HCT116 (cell line): ENCODE measurements around the gene PLEKHO2. TPM values are rescaled to one million over a fixed set of nuclear protein-coding genes. Genes with fewer than 3 reads are reported as not detected.

Experiments used
- ATAC-seq: fragments of 200-7000 bp; cut with Tn5 transposase; 2 replicates; pipeline ENCODE4 v1.9.1; 2020; ENCODE audit warnings: mild to moderate bottlenecking, moderate library complexity
- BruUV-seq: library from RNA; stranded (reverse); fragments of 400-500 nt; replicated peaks from 2 replicates; lab custom pipeline; 2021; lab: Mats Ljungman, UMichigan
- CTCF ChIA-PET: fragments of 300-600 bp; sonication (Branson Sonifier 250); formaldehyde crosslinking; loops from one replicate; lab custom pipeline; 2021; ENCODE audit warnings: antibody characterized with exemption; lab: Charles Lee
- POLR2A ChIA-PET: fragments of 300-600, 350-600 bp; sonication (Branson Sonifier 250); formaldehyde crosslinking; loops from one replicate; lab custom pipeline; 2021; ENCODE audit warnings: antibody characterized with exemption; lab: Charles Lee
- RAD21 ChIA-PET, 2 experiments: fragments of 300-600 bp; sonication (Branson Sonifier 250); formaldehyde crosslinking; loops; one replicate each; lab custom pipeline; 2023; ENCODE audit warnings: low total read pairs in 2 of 2; ENCODE audit not compliant: uncharacterized antibody in 2 of 2, unreplicated experiment in 2 of 2, low non-redundant PET in 1 of 2; lab: Charles Lee
- DNase-seq: peaks from one replicate; pipeline ENCODE4 v3.0.0-alpha.2; 2010; ENCODE audit warnings: low read depth, low spot score
- H2AFZ ChIP-seq: fragments of 200-600 bp; shearing (Covaris generic), sonication (generic); 2 replicates; pipeline ENCODE4 v1.6.1; 2017; ENCODE audit warnings: low read depth, mixed run types, mixed read lengths, antibody characterized with exemption, low read length; ENCODE audit not compliant: poor library complexity, severe bottlenecking
- H3K27ac ChIP-seq: 2 replicates; pipeline ENCODE4 v1.5.1; 2012; ENCODE audit warnings: low read depth, low read length
- H3K27me3 ChIP-seq: fragments of 200-600 bp; sonication (generic); 2 replicates; pipeline ENCODE4 v1.6.1; 2016; ENCODE audit warnings: mixed run types, low read length, mixed read lengths; ENCODE audit not compliant: insufficient read depth
- H3K36me3 ChIP-seq, 2 experiments: fragments of 200-500 bp in 1 of 2; fragments of 200-600 bp in 1 of 2; sonication (Bioruptor generic) in 1 of 2; sonication (generic) in 1 of 2; 2 replicates each; pipeline versions ENCODE4 v1.5.1 to v1.6.1; 2014 to 2016; ENCODE audit warnings: low read length in 2 of 2, inconsistent platforms in 1 of 2, mixed read lengths in 1 of 2, mixed run types in 1 of 2; ENCODE audit not compliant: insufficient read depth in 2 of 2, control insufficient read depth in 1 of 2
- H3K4me1 ChIP-seq, 2 experiments: fragments of 200-600 bp in 1 of 2; sonication (generic) in 1 of 2; 2 replicates each; pipeline versions ENCODE4 v1.5.1 to v1.6.1; 2012 to 2017; ENCODE audit warnings: low read length in 2 of 2, inconsistent platforms in 1 of 2, mild to moderate bottlenecking in 1 of 2, mixed read lengths in 1 of 2, mixed run types in 1 of 2, moderate library complexity in 1 of 2; ENCODE audit not compliant: insufficient read depth in 2 of 2, control insufficient read depth in 1 of 2
- H3K4me2 ChIP-seq: fragments of 200-600 bp; sonication (generic); 2 replicates; pipeline ENCODE4 v1.6.1; 2017; ENCODE audit warnings: mixed run types, low read length, mixed read lengths
- H3K4me3 ChIP-seq, 2 experiments: fragments of 200-600 bp in 1 of 2; sonication (generic) in 1 of 2; replicated peaks in 1 of 2; 2 replicates each; pipeline ENCODE4 v1.5.1; 2011 to 2016; ENCODE audit warnings: low read length in 2 of 2, control low read depth in 1 of 2, low read depth in 1 of 2, mild to moderate bottlenecking in 1 of 2, mixed read lengths in 1 of 2, mixed run types in 1 of 2
- H3K79me2 ChIP-seq: fragments of 200-600 bp; sonication (generic); 2 replicates; pipeline ENCODE4 v1.6.1; 2017; ENCODE audit warnings: mild to moderate bottlenecking, mixed run types, low read length, moderate library complexity, mixed read lengths; ENCODE audit not compliant: insufficient read depth
- H3K9ac ChIP-seq: fragments of 200-600 bp; sonication (generic); 2 replicates; pipeline ENCODE4 v1.6.1; 2016; ENCODE audit warnings: low read length, mixed read lengths
- H3K9me2 ChIP-seq: fragments of 200-600 bp; sonication (generic), shearing (Covaris generic); 2 replicates; pipeline ENCODE4 v1.6.1; 2017; ENCODE audit warnings: mixed run types, mild to moderate bottlenecking, moderate library complexity; ENCODE audit not compliant: insufficient read depth
- H3K9me3 ChIP-seq, 2 experiments: fragments of 200-500 bp in 1 of 2; fragments of 200-600 bp in 1 of 2; sonication (Bioruptor generic) in 1 of 2; sonication (generic) in 1 of 2; 2 replicates each; pipeline ENCODE4 v1.6.1; 2014 to 2017; ENCODE audit warnings: low read length in 2 of 2, mixed read lengths in 2 of 2, inconsistent platforms in 1 of 2, low read depth in 1 of 2, mild to moderate bottlenecking in 1 of 2, mixed run types in 1 of 2, moderate library complexity in 1 of 2; ENCODE audit not compliant: control insufficient read depth in 1 of 2, insufficient read depth in 1 of 2
- H4K20me1 ChIP-seq: fragments of 200-600 bp; sonication (generic), shearing (Covaris generic); 2 replicates; pipeline ENCODE4 v1.6.1; 2017; ENCODE audit warnings: mixed run types, mild to moderate bottlenecking, moderate library complexity; ENCODE audit not compliant: insufficient read depth
- CBX3 ChIP-seq: IDR thresholded peaks from 2 replicates; pipeline ENCODE4 v1.6.1; 2012; ENCODE audit warnings: low read depth
- CEBPB ChIP-seq: IDR thresholded peaks from 2 replicates; pipeline ENCODE4 v1.6.1; 2012; ENCODE audit warnings: low read depth
- EGR1 ChIP-seq: IDR thresholded peaks from 2 replicates; pipeline ENCODE4 v1.6.1; 2012; ENCODE audit warnings: low read depth
- ELF1 ChIP-seq: IDR thresholded peaks from 2 replicates; pipeline ENCODE4 v1.6.1; 2012; ENCODE audit warnings: low read depth, borderline replicate concordance
- POLR2AphosphoS5 ChIP-seq: IDR thresholded peaks from 2 replicates; pipeline ENCODE4 v1.6.1; 2011; ENCODE audit warnings: mild to moderate bottlenecking, low read depth, low read length, moderate library complexity
- RAD21 ChIP-seq: IDR thresholded peaks from 2 replicates; pipeline ENCODE4 v1.6.1; 2012; ENCODE audit warnings: low read depth, mild to moderate bottlenecking
- REST ChIP-seq: IDR thresholded peaks from 2 replicates; pipeline ENCODE4 v1.6.1; 2012; ENCODE audit warnings: low read depth
- SIN3A ChIP-seq: IDR thresholded peaks from 2 replicates; pipeline ENCODE4 v1.6.1; 2012; ENCODE audit warnings: low read depth
- SP1 ChIP-seq: IDR thresholded peaks from 2 replicates; pipeline ENCODE4 v1.6.1; 2012; ENCODE audit warnings: low read depth
- SRF ChIP-seq: IDR thresholded peaks from 2 replicates; pipeline ENCODE4 v1.6.1; 2012; ENCODE audit warnings: low read depth
- TCF7L2 ChIP-seq: IDR thresholded peaks from 2 replicates; pipeline ENCODE4 v1.7.0; 2011; ENCODE audit warnings: borderline replicate concordance, inconsistent platforms; ENCODE audit not compliant: insufficient read depth, insufficient read length; ENCODE audit errors: extremely low read depth
- ZBTB33 ChIP-seq: IDR thresholded peaks from 2 replicates; pipeline ENCODE4 v1.6.1; 2011; ENCODE audit warnings: mild to moderate bottlenecking, low read length, moderate library complexity; ENCODE audit not compliant: insufficient replicate concordance; ENCODE audit errors: extremely low read depth
- ZFX ChIP-seq: fragments of 450-650 bp; IDR thresholded peaks from 2 replicates; pipeline ENCODE4 v1.6.1; 2017
- intact Hi-C: fragments of 100-400 bp; cut with micrococcal nuclease; formaldehyde crosslinking; loops from 2 replicates; pipeline ENCODE4 v1.10.0; 2022
- total RNA-seq: library from RNA; stranded (reverse); gene quantifications from one replicate; pipeline ENCODE4 v1.2.1, GENCODE V29; 2021; ENCODE audit not compliant: unreplicated experiment
- TF ChIP-seq, protein P1 (sequence below), 3 experiments: fragments of 200-600 bp in 1 of 3; sonication (generic) in 1 of 3; IDR thresholded peaks in 2 of 3; conservative IDR thresholded peaks in 1 of 3; 2 replicates each; pipeline ENCODE4 v1.5.1; 2012 to 2017; ENCODE audit warnings: low read depth in 2 of 3, low read length in 2 of 3, antibody characterized with exemption in 1 of 3, borderline replicate concordance in 1 of 3, control low read depth in 1 of 3, mild to moderate bottlenecking in 1 of 3, mixed read lengths in 1 of 3, mixed run types in 1 of 3, moderate library complexity in 1 of 3; ENCODE audit not compliant: insufficient read depth in 1 of 3
- TF ChIP-seq, protein P2 (sequence below): IDR thresholded peaks from 2 replicates; pipeline ENCODE4 v1.6.1; 2012

The PLEKHO2 gene
- total RNA-seq, 1 experiment from 2014 or later: 8.0 TPM

GRCh38 chr15:64808785-64809453, 32.8 kb upstream of the PLEKHO2 start:
- Histone ChIP-seq H2AFZ (no peak overlapping the region), H3K4me2 (no peak overlapping the region), H3K4me3 (no peak overlapping the region), H3K9me3 (no peaks in the 10 kb centered on the region), H3K27me3 (no peaks in the 10 kb centered on the region), H3K4me1 (peaks cover 0 to 4% of the 10 kb centered on the region in 2 experiments; a peak in 2 of 4 replicates), H3K9me2 (no peaks in the 10 kb centered on the region), H3K36me3 (no peaks in the 10 kb centered on the region), H3K27ac (no peak overlapping the region), H3K79me2 (no peaks in the 10 kb centered on the region), H3K9ac (no peak overlapping the region), H4K20me1 (no peaks in the 10 kb centered on the region)
- no TSS peak for BruUV-seq
- TF ChIP-seq ELF1 (no peak), POLR2AphosphoS5 (no peak), EGR1 (no peak), CBX3 (no peak), RAD21 (no peak), ZFX (no peak), TCF7L2 (no peak), REST (no peak), SRF (no peak), SIN3A (no peak), CEBPB (no peak), ZBTB33 (no peak), SP1 (no peak)
- TF ChIP-seq, protein P1, sequence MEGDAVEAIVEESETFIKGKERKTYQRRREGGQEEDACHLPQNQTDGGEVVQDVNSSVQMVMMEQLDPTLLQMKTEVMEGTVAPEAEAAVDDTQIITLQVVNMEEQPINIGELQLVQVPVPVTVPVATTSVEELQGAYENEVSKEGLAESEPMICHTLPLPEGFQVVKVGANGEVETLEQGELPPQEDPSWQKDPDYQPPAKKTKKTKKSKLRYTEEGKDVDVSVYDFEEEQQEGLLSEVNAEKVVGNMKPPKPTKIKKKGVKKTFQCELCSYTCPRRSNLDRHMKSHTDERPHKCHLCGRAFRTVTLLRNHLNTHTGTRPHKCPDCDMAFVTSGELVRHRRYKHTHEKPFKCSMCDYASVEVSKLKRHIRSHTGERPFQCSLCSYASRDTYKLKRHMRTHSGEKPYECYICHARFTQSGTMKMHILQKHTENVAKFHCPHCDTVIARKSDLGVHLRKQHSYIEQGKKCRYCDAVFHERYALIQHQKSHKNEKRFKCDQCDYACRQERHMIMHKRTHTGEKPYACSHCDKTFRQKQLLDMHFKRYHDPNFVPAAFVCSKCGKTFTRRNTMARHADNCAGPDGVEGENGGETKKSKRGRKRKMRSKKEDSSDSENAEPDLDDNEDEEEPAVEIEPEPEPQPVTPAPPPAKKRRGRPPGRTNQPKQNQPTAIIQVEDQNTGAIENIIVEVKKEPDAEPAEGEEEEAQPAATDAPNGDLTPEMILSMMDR (IDR thresholded peaks at IDR 0.05 in 2 of 3, conservative IDR thresholded peaks at IDR 0.05 in 1 of 3; ENCODE audit: borderline replicate concordance in 1 of 3, insufficient read depth in 1 of 3, low read depth in 2 of 3, low read length in 2 of 3): no peak
- TF ChIP-seq, protein P2, sequence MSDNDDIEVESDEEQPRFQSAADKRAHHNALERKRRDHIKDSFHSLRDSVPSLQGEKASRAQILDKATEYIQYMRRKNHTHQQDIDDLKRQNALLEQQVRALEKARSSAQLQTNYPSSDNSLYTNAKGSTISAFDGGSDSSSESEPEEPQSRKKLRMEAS: no peak
- RAD21 ChIA-PET: interaction anchor here in 1 of 2 experiments (1.0 to 1.3 kb wide), 2 partner anchors 52 to 78 kb away, joined by 3 read pairs; no protein-coding TSS in a partner anchor
- ATAC-seq (no peak), DNase-seq (no peak)
- POLR2A ChIA-PET: interaction anchor here (1.9 kb wide), 1 partner anchor 17 kb away, joined by 6 read pairs; the partner anchor contains the start of gene PIF1
- intact Hi-C loops: no loop called here
- CTCF ChIA-PET: interaction anchor here (0.9 to 4.0 kb wide), 8 partner anchors 8 to 81 kb away, joined by 3 to 73 read pairs (median 6); no protein-coding TSS in a partner anchor
